H1 (cell line): ENCODE results near the gene PKN3. TPM values are rescaled to one million over a fixed set of nuclear protein-coding genes. Genes with fewer than 3 reads are reported as not detected.
A peak's percentile ranks its signal among the peaks of the same experiment; 100 is the strongest.

Experiments
- CTCF ChIA-PET: fragments of 300-600 bp; sonication (Branson Sonifier 250); formaldehyde crosslinking; loops from one replicate; lab custom pipeline; 2021; ENCODE audit not compliant: partially characterized antibody; lab: Charles Lee
- POLR2A ChIA-PET: fragments of 300-600 bp; sonication (Branson Sonifier 250); formaldehyde crosslinking; loops from one replicate; lab custom pipeline; 2021; ENCODE audit warnings: inconsistent platforms; ENCODE audit not compliant: partially characterized antibody; lab: Charles Lee
- DNase-seq, 2 experiments: peaks; one replicate each; pipeline versions ENCODE4 v3.0.0 to v3.0.0-alpha.2; 2010 to 2022; ENCODE audit warnings: low spot score in 2 of 2, low read depth in 1 of 2, mixed read lengths in 1 of 2
- FAIRE-seq: peaks from 2 replicates; lab custom pipeline; 2011; peaks lifted over from hg19 to GRCh38; lab: Jason Lieb, UNC
- H2AFZ ChIP-seq: 2 replicates; pipeline ENCODE4 v1.8.1; 2012; ENCODE audit warnings: low read length, inconsistent platforms
- H2AK5ac ChIP-seq: 2 replicates; pipeline ENCODE4 v1.6.1; 2013; ENCODE audit warnings: low read depth, low read length
- H2BK120ac ChIP-seq: replicated peaks from 2 replicates; pipeline ENCODE3; 2013; ENCODE audit warnings: low read depth, low read length, inconsistent platforms
- H2BK12ac ChIP-seq: 2 replicates; pipeline ENCODE4 v1.6.1; 2013; ENCODE audit warnings: low read depth, low read length
- H2BK15ac ChIP-seq: 2 replicates; pipeline ENCODE4 v1.6.1; 2013; ENCODE audit warnings: low read length
- H2BK20ac ChIP-seq: 2 replicates; pipeline ENCODE4 v1.6.1; 2013; ENCODE audit warnings: low read length
- H2BK5ac ChIP-seq: 2 replicates; pipeline ENCODE4 v1.6.1; 2013; ENCODE audit warnings: low read depth, low read length
- H3K14ac ChIP-seq: 2 replicates; pipeline ENCODE4 v1.6.1; 2013; ENCODE audit warnings: inconsistent platforms; ENCODE audit not compliant: insufficient read length
- H3K18ac ChIP-seq: 2 replicates; pipeline ENCODE4 v1.6.1; 2013; ENCODE audit warnings: low read length; ENCODE audit errors: extremely low read depth
- H3K23ac ChIP-seq: 2 replicates; pipeline ENCODE4 v1.6.1; 2013; ENCODE audit warnings: inconsistent platforms; ENCODE audit not compliant: insufficient read length
- H3K23me2 ChIP-seq: 2 replicates; pipeline ENCODE4 v1.6.1; 2013; ENCODE audit warnings: low read depth, low read length
- H3K27ac ChIP-seq: 2 replicates; pipeline ENCODE4 v1.6.1; 2011; ENCODE audit warnings: low read depth, low read length, inconsistent platforms
- H3K27me3 ChIP-seq, 4 experiments: replicated peaks in 1 of 4; 1 replicate in 1 of 4; 2 replicates in 3 of 4; pipeline versions ENCODE4 v1.6.1 to v1.8.1; 2011 to 2013; ENCODE audit warnings: low read length in 3 of 4, mild to moderate bottlenecking in 3 of 4, inconsistent platforms in 2 of 4, mixed read lengths in 2 of 4, moderate library complexity in 1 of 4; ENCODE audit not compliant: control insufficient read depth in 3 of 4, insufficient read depth in 3 of 4; ENCODE audit errors: extremely low read depth in 1 of 4
- H3K36me3 ChIP-seq, 4 experiments: 2 replicates each; pipeline versions ENCODE4 v1.6.1 to v1.8.1; 2011 to 2013; ENCODE audit warnings: mild to moderate bottlenecking in 4 of 4, low read length in 3 of 4, moderate library complexity in 2 of 4, control low read depth in 1 of 4, inconsistent platforms in 1 of 4; ENCODE audit not compliant: insufficient read depth in 4 of 4, control insufficient read depth in 2 of 4
- H3K4ac ChIP-seq: replicated peaks from 2 replicates; pipeline ENCODE3; 2013; ENCODE audit warnings: low read length, low read depth, mixed read lengths, inconsistent platforms; ENCODE audit not compliant: insufficient read length
- H3K4me1 ChIP-seq, 4 experiments: replicated peaks in 1 of 4; 1 replicate in 1 of 4; 2 replicates in 3 of 4; pipeline versions ENCODE4 v1.6.1 to v1.8.1; 2011 to 2013; ENCODE audit warnings: low read length in 3 of 4, inconsistent platforms in 2 of 4, mixed read lengths in 1 of 4; ENCODE audit not compliant: insufficient read depth in 4 of 4, control insufficient read depth in 3 of 4
- H3K4me2 ChIP-seq, 2 experiments: 2 replicates each; pipeline versions ENCODE4 v1.6.1 to v1.8.1; 2011 to 2013; ENCODE audit warnings: low read depth in 2 of 2, low read length in 2 of 2, control low read depth in 1 of 2, inconsistent platforms in 1 of 2, mild to moderate bottlenecking in 1 of 2; ENCODE audit not compliant: insufficient read depth in 1 of 2
- H3K4me3 ChIP-seq, 4 experiments: fragments of 200-600, 300-600 bp in 1 of 4; sonication (generic), shearing (Covaris generic), sonication (Bioruptor Twin) in 1 of 4; 2 replicates each; pipeline versions ENCODE4 v1.5.1 to v1.8.1; 2011 to 2016; ENCODE audit warnings: low read length in 4 of 4, low read depth in 3 of 4, control low read depth in 2 of 4, inconsistent platforms in 2 of 4, mild to moderate bottlenecking in 2 of 4, mixed read lengths in 1 of 4, moderate library complexity in 1 of 4; ENCODE audit not compliant: insufficient read depth in 2 of 4; ENCODE audit errors: extremely low read depth in 1 of 4
- H3K56ac ChIP-seq: replicated peaks from 2 replicates; pipeline ENCODE3; 2013; ENCODE audit warnings: low read depth, mild to moderate bottlenecking, mixed read lengths, low read length, inconsistent platforms; ENCODE audit not compliant: insufficient read length
- H3K79me1 ChIP-seq: 2 replicates; pipeline ENCODE4 v1.6.1; 2013; ENCODE audit warnings: low read depth, low read length, control low read depth
- H3K79me2 ChIP-seq, 2 experiments: 2 replicates each; pipeline versions ENCODE4 v1.6.1 to v1.8.1; 2012 to 2013; ENCODE audit warnings: low read length in 2 of 2, mild to moderate bottlenecking in 2 of 2, inconsistent platforms in 1 of 2; ENCODE audit not compliant: insufficient read depth in 2 of 2, control insufficient read depth in 1 of 2
- H3K9ac ChIP-seq, 4 experiments: replicated peaks in 1 of 4; 1 replicate in 1 of 4; 2 replicates in 3 of 4; pipeline versions ENCODE4 v1.6.1 to v1.8.1; 2011 to 2013; ENCODE audit warnings: low read depth in 3 of 4, low read length in 3 of 4, control low read depth in 2 of 4, mild to moderate bottlenecking in 2 of 4, moderate library complexity in 2 of 4, inconsistent platforms in 1 of 4; ENCODE audit errors: extremely low read depth in 1 of 4
- H3K9me3 ChIP-seq, 2 experiments: 2 replicates each; pipeline versions ENCODE4 v1.6.1 to v1.8.1; 2012 to 2013; ENCODE audit warnings: mild to moderate bottlenecking in 2 of 2, moderate library complexity in 2 of 2, control low read depth in 1 of 2, inconsistent platforms in 1 of 2, low read depth in 1 of 2, low read length in 1 of 2, mixed read lengths in 1 of 2; ENCODE audit not compliant: insufficient read depth in 2 of 2
- H4K20me1 ChIP-seq, 2 experiments: replicated peaks in 1 of 2; 2 replicates each; pipeline versions ENCODE3 to v1.8.1; 2011 to 2013; ENCODE audit warnings: inconsistent platforms in 2 of 2, low read length in 2 of 2, mild to moderate bottlenecking in 1 of 2; ENCODE audit not compliant: insufficient read depth in 2 of 2, control insufficient read depth in 1 of 2
- H4K5ac ChIP-seq: 2 replicates; pipeline ENCODE4 v1.6.1; 2013; ENCODE audit warnings: low read length, low read depth, mixed read lengths, inconsistent platforms; ENCODE audit not compliant: insufficient read length
- H4K8ac ChIP-seq: 2 replicates; pipeline ENCODE4 v1.8.0; 2013; ENCODE audit warnings: mild to moderate bottlenecking, moderate library complexity, low read length, inconsistent platforms; ENCODE audit not compliant: insufficient read depth; ENCODE audit errors: extremely low read depth
- H4K91ac ChIP-seq: replicated peaks from 2 replicates; pipeline ENCODE3; 2013; ENCODE audit warnings: low read length, mixed read lengths, inconsistent platforms; ENCODE audit not compliant: insufficient read length
- ATF3 ChIP-seq: IDR thresholded peaks from 2 replicates; pipeline ENCODE4 v1.6.1; 2011; ENCODE audit warnings: low read depth, mild to moderate bottlenecking, low read length; ENCODE audit not compliant: insufficient read depth
- FOSL1 ChIP-seq: IDR thresholded peaks from 2 replicates; pipeline ENCODE4 v1.6.1; 2011; ENCODE audit warnings: mild to moderate bottlenecking, low read depth, low read length, moderate library complexity; ENCODE audit not compliant: insufficient read depth
- KDM4A ChIP-seq: IDR thresholded peaks from one replicate; pipeline ENCODE4 v1.7.1; 2012; ENCODE audit warnings: low read depth, mild to moderate bottlenecking, moderate library complexity, low read length, inconsistent platforms; ENCODE audit not compliant: severe bottlenecking
- PHF8 ChIP-seq: fragments of 200-600 bp; sonication (generic); conservative IDR thresholded peaks from 2 replicates; pipeline ENCODE4 v1.7.1; 2012; ENCODE audit warnings: low read depth, mild to moderate bottlenecking, inconsistent platforms, low read length, moderate library complexity
- RAD21 ChIP-seq, 2 experiments: IDR thresholded peaks in 1 of 2; conservative IDR thresholded peaks in 1 of 2; 2 replicates each; pipeline ENCODE4 v1.6.1; 2011; ENCODE audit warnings: low read depth in 2 of 2, low read length in 2 of 2, improper control_type of control experiment in 1 of 2, inconsistent platforms in 1 of 2, mild to moderate bottlenecking in 1 of 2, moderate library complexity in 1 of 2
- SP2 ChIP-seq: IDR thresholded peaks from 2 replicates; pipeline ENCODE4 v1.6.1; 2012; ENCODE audit warnings: mild to moderate bottlenecking, low read length, inconsistent platforms
- WGBS, 2 experiments: shearing (Covaris generic) in 1 of 2; methylation state at CpG; one replicate each; pipeline versions ENCODE4 v1.1.6 to v1.1.7; 2013 to 2015; ENCODE audit warnings: low lambda C conversion rate in 2 of 2, mixed read lengths in 2 of 2, inconsistent platforms in 1 of 2, low coverage in 1 of 2, missing lambda C conversion rate in 1 of 2; ENCODE audit not compliant: insufficient replicate concordance in 2 of 2, insufficient coverage in 1 of 2, insufficient read length in 1 of 2; ENCODE audit errors: extremely low coverage in 1 of 2, missing lambda C conversion rate in 1 of 2; 5-methylcytosine and 5-hydroxymethylcytosine counted together
- polyA plus RNA-seq, 7 experiments: library from polyadenylated mRNA; depleted of rRNA in 3 of 7; stranded (reverse) in 5 of 7; unstranded in 2 of 7; fragments of >200 nt in 5 of 7; fragments of 200-250 nt in 2 of 7; gene quantifications; 1 replicate in 5 of 7; 2 replicates in 1 of 7; 4 replicates in 1 of 7; pipeline versions ENCODE4 v1.2.1 to v1.2.3, GENCODE V29; 2011 to 2013; ENCODE audit warnings: missing spikeins in 2 of 7, mixed read lengths in 2 of 7
- total RNA-seq: library from RNA; stranded (reverse); fragmentation: NEBNext Ultra II Directional; extraction: Animal tissue kit (Norgen Biotek cat#: 25700); gene quantifications from 2 replicates; pipeline ENCODE4 v1.2.1, GENCODE V29; 2021

PKN3 gene
- total and polyA plus RNA-seq, 2 of the 8 experiments (the other 6 are each of a cell fraction or from before 2014, with no cell fraction given) = 15.7 to 16.3 TPM

GRCh38 chr9:128689820-128690683 lies 12.3 kb upstream of the PKN3 start:
- Histone ChIP-seq H3K79me2 (peaks cover 34 to 68% of the 10 kb centered on the region in 2 experiments), H3K4me2 (peak overlapping the region; percentile 64 to 87), H3K23ac (no peak overlapping the region), H3K4me3 (peak overlapping the region; percentile 82 to 95 (median 88)), H3K27ac (peak overlapping the region; percentile 57), H2AFZ (no peak overlapping the region), H2BK12ac (no peak overlapping the region), H3K79me1 (peaks cover 7% of the 10 kb centered on the region; the same call in 1 of the 2 replicates), H2BK5ac (peak overlapping the region; percentile 61; the same call in 1 of the 2 replicates), H4K8ac (peak overlapping the region; percentile 90; the same call in 1 of the 2 replicates), H2BK15ac (no peak overlapping the region), H3K4ac (no peak overlapping the region), H3K36me3 (peaks cover 20 to 60% (median 35%) of the 10 kb centered on the region in 4 experiments), H4K5ac (peak overlapping the region; percentile 90), H2AK5ac (no peak overlapping the region), H3K56ac (peak overlapping the region; percentile 42), H4K20me1 (peaks cover 25 to 30% of the 10 kb centered on the region in 2 experiments), H3K27me3 (peaks cover 0 to 1% (median 0%) of the 10 kb centered on the region in 4 experiments; a peak in 1 of 7 replicates), H3K9ac (peak overlapping the region; percentile 84 to 99 (median 88)), H3K18ac (peak overlapping the region; percentile 68), H3K23me2 (peaks cover 19% of the 10 kb centered on the region), H2BK20ac (no peak overlapping the region), H3K9me3 (no peaks in the 10 kb centered on the region), H4K91ac (peak overlapping the region; percentile 91), H3K4me1 (peaks cover 5 to 15% (median 8%) of the 10 kb centered on the region in 4 experiments; a peak in 6 of 7 replicates), H2BK120ac (no peak overlapping the region), H3K14ac (peak overlapping the region; percentile 2)
- WGBS, 2 experiments = 1% methylated on average over 27 of the region's 83 CpGs; no CpG with 5 or more reads in 1 of the 2 experiments
- CTCF ChIA-PET = interaction anchor here (0.6 to 1.8 kb wide), 5 partner anchors 10 to 55 kb away, joined by 4 to 6 read pairs (median 4); partner anchors contain the start of gene PKN3
- DNase-seq (no peak), FAIRE-seq (no peak)
- POLR2A ChIA-PET = interaction anchor here (0.9 to 46.1 kb wide), 14 partner anchors 6 to 350 kb away, joined by 3 to 1197 read pairs (median 4); partner anchors contain the start of genes DYNC2I2, PKN3, SET and ZDHHC12
- TF ChIP-seq SP2 (no peak), FOSL1 (no peak), ATF3 (no peak), PHF8 (peak; percentile 36; the same call in 1 of the 2 replicates), RAD21 (IDR thresholded peaks at IDR 0.05 in 1 of 2, conservative IDR thresholded peaks at IDR 0.05 in 1 of 2; ENCODE audit: low read depth in 2 of 2, low read length in 2 of 2) (no peak; a peak in 1 of 4 replicates), KDM4A (no peak)
